ENCODE results near the gene ACTL7A. TPM values are rescaled to one million over a fixed set of nuclear protein-coding genes. Genes with fewer than 3 reads are reported as not detected.

ACTL7A gene
- total and polyA plus RNA-seq, 2 of the 4 experiments (the other 2 are of a cell fraction): not detected

DNA sequence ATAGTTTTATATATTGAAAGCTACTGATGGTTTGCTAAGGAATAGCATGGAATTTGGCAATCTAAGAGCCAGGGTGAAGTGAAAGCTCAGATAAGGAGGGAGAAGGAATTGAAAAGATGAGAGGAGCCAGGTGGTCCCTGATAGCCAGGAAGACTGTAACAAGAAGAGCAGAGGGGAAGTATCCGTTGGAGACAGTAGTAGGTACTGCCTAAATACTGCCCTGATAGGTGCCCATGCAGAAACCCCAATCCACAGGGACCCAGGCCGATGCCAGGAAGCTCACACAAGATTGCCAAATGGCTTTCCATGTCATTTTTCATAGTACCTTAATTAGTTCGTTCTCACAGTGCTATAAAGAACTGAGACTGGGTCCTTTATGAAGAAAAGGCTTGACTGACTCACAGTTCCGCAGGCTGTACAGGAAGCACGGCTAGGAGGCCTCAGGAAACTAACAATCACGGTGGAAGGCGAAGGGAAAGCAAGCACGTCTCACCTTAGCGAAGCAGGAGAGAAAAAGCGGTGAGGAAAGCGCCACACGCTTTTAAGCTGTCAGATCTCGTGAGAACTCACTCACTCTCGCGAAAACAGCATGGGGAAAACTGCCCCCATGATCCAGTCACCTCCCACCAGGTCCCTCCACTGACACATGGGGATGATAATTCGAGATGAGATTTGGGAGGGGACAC, 19.3 kb upstream of the ACTL7A start:
- intact Hi-C loops (cut with micrococcal nuclease) (no loop called here), in situ Hi-C loops (cut with MboI; ENCODE audit: low sequenced_read_pairs) (no loop called here), dilution Hi-C loops (cut with HindIII; ENCODE audit: low sequenced_read_pairs, unreplicated experiment) (no loop called here)
- Histone ChIP-seq H2BK15ac (ENCODE audit: low read depth, low read length) (no peak overlapping the region), H4K5ac (ENCODE audit: low read depth, low read length) (no peak overlapping the region), H4K8ac (ENCODE audit: low read depth in 2 of 2, low read length in 2 of 2) (no peak overlapping the region), H3K23ac (ENCODE audit: low read depth, low read length) (no peak overlapping the region), H3K9ac (ENCODE audit: low read depth, low read length) (no peak overlapping the region), H3K4me1 (ENCODE audit: control insufficient read depth, insufficient read depth, low read length) (no peaks in the 10 kb centered on the region), H2BK5ac (ENCODE audit: low read depth, low read length, poor library complexity, severe bottlenecking) (no peak overlapping the region), H3K18ac (ENCODE audit: low read depth, low read length) (no peak overlapping the region), H3K4me2 (ENCODE audit: low read depth, low read length) (no peak overlapping the region), H2AFZ (replicated peaks; ENCODE audit: low read length, poor library complexity) (no peak overlapping the region), H3K4ac (ENCODE audit: low read depth, low read length) (no peak overlapping the region), H3K9me3 (ENCODE audit: control insufficient read depth, insufficient read depth, low read length) (no peaks in the 10 kb centered on the region), H3K79me1 (ENCODE audit: low read depth in 1 of 2, low read length in 2 of 2) (no peaks in the 10 kb centered on the region), H3K14ac (replicated peaks; ENCODE audit: low read depth, low read length) (no peak overlapping the region), H2AK5ac (ENCODE audit: low read depth, low read length) (no peak overlapping the region), H3K27ac (ENCODE audit: insufficient read depth, low read length) (no peak overlapping the region), H4K20me1 (ENCODE audit: insufficient read depth, low read length) (no peaks in the 10 kb centered on the region), H4K91ac (ENCODE audit: insufficient read depth, low read depth, low read length) (no peak overlapping the region), H2BK120ac (ENCODE audit: low read depth, low read length) (no peak overlapping the region), H2AK9ac (replicated peaks; ENCODE audit: low read depth, low read length, poor library complexity) (no peak overlapping the region), H2BK20ac (ENCODE audit: low read depth, low read length) (no peak overlapping the region), H3K27me3 (ENCODE audit: control insufficient read depth, insufficient read depth, low read length) (no peaks in the 10 kb centered on the region; the same call in 1 of the 2 replicates), H3K4me3 (ENCODE audit: insufficient read depth, low read depth, low read length) (no peak overlapping the region), H3K56ac (ENCODE audit: extremely low read depth, insufficient read depth, low read length) (no peak overlapping the region), H3K9me1 (ENCODE audit: insufficient read depth, low read length) (no peaks in the 10 kb centered on the region), H3K36me3 (ENCODE audit: control insufficient read depth, insufficient read depth, low read length) (no peaks in the 10 kb centered on the region)
- DNase-seq (no peak), ATAC-seq (ENCODE audit: low read depth) (no peak)
- POLR2A ChIA-PET (ENCODE audit: unreplicated experiment): no interaction called here
- TF ChIP-seq SMC3 (IDR thresholded peaks at IDR 0.05; ENCODE audit: low read depth, low read length): no peak
- no peak for TF ChIP-seq MXI1 (IDR thresholded peaks at IDR 0.05; ENCODE audit: borderline replicate concordance, low read depth, low read length)
- no peak for TF ChIP-seq POLR2A (IDR thresholded peaks at IDR 0.05; ENCODE audit: low read depth, low read length)
- TF ChIP-seq NFE2L2 (IDR thresholded peaks at IDR 0.05; ENCODE audit: low read depth, low read length): no peak
- no peak for TF ChIP-seq FOS (IDR thresholded peaks at IDR 0.05; ENCODE audit: low read depth, low read length)
- TF ChIP-seq RAD21 (IDR thresholded peaks at IDR 0.05; ENCODE audit: low read length): no peak
- no peak for TF ChIP-seq CEBPB (IDR thresholded peaks at IDR 0.05; ENCODE audit: low read depth, low read length)
- TF ChIP-seq, protein P1, sequence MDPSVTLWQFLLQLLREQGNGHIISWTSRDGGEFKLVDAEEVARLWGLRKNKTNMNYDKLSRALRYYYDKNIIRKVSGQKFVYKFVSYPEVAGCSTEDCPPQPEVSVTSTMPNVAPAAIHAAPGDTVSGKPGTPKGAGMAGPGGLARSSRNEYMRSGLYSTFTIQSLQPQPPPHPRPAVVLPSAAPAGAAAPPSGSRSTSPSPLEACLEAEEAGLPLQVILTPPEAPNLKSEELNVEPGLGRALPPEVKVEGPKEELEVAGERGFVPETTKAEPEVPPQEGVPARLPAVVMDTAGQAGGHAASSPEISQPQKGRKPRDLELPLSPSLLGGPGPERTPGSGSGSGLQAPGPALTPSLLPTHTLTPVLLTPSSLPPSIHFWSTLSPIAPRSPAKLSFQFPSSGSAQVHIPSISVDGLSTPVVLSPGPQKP (IDR thresholded peaks at IDR 0.05; ENCODE audit: borderline replicate concordance, low read depth, low read length): no peak
- TF ChIP-seq MAZ (IDR thresholded peaks at IDR 0.05; ENCODE audit: borderline replicate concordance, low read depth, low read length): no peak
- TF ChIP-seq, protein P2, sequence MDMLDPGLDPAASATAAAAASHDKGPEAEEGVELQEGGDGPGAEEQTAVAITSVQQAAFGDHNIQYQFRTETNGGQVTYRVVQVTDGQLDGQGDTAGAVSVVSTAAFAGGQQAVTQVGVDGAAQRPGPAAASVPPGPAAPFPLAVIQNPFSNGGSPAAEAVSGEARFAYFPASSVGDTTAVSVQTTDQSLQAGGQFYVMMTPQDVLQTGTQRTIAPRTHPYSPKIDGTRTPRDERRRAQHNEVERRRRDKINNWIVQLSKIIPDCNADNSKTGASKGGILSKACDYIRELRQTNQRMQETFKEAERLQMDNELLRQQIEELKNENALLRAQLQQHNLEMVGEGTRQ (IDR thresholded peaks at IDR 0.05; ENCODE audit: low read depth, low read length): no peak
- no peak for TF ChIP-seq BHLHE40 (IDR thresholded peaks at IDR 0.05; ENCODE audit: low read depth, low read length)
- no peak for TF ChIP-seq MAFK (IDR thresholded peaks at IDR 0.05; ENCODE audit: low read depth, low read length)
- CTCF ChIA-PET: interaction anchor here (1.3 kb wide), 1 partner anchor 18 kb away, joined by 4 read pairs; no protein-coding TSS in a partner anchor
- WGBS, 2 experiments (ENCODE audit: extremely low coverage in 2 of 2, insufficient read length in 1 of 2): no CpG with 5 or more reads among the region's 16 CpGs
- no TSS peak for BruUV-seq (replicated peaks)

Data from IMR-90 (cell line).